ENCODE measurements around the gene NEK4.

The NEK4 gene

DNA sequence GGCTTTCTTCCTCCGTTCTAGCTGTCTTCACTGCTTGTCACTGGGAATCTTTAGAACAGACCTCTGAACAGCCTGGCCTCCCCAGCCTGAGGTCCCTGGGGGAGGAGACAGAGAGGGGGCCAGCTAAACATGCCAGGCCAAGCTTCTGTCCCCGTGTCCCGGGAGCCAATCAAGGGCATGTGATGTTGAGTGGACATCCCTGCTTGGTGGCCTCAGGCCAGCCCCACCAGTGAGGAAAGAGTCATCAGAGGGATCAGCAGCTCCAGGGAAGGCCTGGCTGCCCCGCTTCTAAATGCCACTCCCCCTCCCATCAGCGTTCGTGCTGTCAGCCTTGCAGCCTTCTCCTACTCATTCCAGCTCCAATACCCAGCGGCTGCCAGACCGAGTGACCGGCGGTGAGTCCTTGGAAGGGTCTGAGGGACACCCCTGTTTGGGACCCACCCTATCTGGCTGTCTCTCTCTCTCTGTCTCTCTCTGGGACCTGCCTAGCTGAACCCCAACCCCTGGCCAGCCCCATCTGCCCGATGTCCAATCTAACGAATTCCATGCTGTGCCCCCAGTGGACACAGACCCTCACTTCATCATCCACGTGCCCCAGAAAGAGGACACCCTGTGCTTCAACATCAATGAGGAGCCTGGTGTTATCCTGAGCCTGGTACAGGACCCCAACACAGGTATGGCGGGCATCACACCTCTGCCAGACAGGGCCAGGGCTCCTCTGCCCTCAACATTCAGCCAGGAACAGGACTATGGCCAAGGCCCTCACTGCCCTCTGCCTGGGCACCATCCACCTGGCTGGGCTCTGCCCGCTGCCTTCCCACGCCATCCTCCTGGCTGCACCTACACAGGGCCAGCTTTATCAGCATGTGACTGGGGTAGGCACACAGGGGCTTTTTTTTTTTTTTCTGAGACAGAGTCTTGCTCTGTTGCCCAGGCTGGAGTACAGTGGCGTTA, 17.2 kb upstream of the NEK4 start:
- Histone ChIP-seq H2BK5ac (ENCODE audit: low read length) (no peak overlapping the region), H3K4me2 (ENCODE audit: insufficient read depth, low read length, poor library complexity, severe bottlenecking) (no peak overlapping the region), H3K36me3 (replicated peaks in 1 of 2; ENCODE audit: control insufficient read depth in 2 of 2, insufficient read depth in 2 of 2, low read length in 2 of 2) (no peaks in the 10 kb centered on the region), H3K27ac (replicated peaks; ENCODE audit: low read length) (no peak overlapping the region), H2AK5ac (ENCODE audit: low read depth, low read length) (no peak overlapping the region), H3K4me1 (ENCODE audit: control insufficient read depth in 2 of 2, insufficient read depth in 1 of 2, low read depth in 1 of 2, low read length in 2 of 2) (peaks cover 0 to 3% of the 10 kb centered on the region in 2 donors), H3K79me1 (ENCODE audit: low read depth, low read length) (no peaks in the 10 kb centered on the region), H3K9me3 (replicated peaks in 1 of 2; ENCODE audit: control insufficient read depth in 2 of 2, insufficient read depth in 1 of 2, low read depth in 1 of 2, low read length in 2 of 2) (no peaks in the 10 kb centered on the region), H3K14ac (ENCODE audit: low read length) (no peak overlapping the region), H3K4me3 (ENCODE audit: low read length in 2 of 2) (no peak overlapping the region), H3K27me3 (ENCODE audit: control insufficient read depth in 3 of 3, insufficient read depth in 3 of 3, low read depth in 1 of 3, low read length in 3 of 3) (peaks cover 0 to 17% (median 0%) of the 10 kb centered on the region in 3 experiments), H3K18ac (ENCODE audit: low read length) (peak overlapping the region; percentile 39), H2BK12ac (ENCODE audit: low read length) (no peak overlapping the region), H2BK120ac (ENCODE audit: low read depth, low read length) (no peak overlapping the region), H2BK15ac (ENCODE audit: low read length) (no peak overlapping the region), H3K4ac (ENCODE audit: low read length) (no peak overlapping the region), H3K23ac (ENCODE audit: low read depth, low read length, poor library complexity) (no peak overlapping the region), H2AFZ (ENCODE audit: low read length) (peak overlapping the region; percentile 42), H4K91ac (ENCODE audit: low read depth, low read length, poor library complexity) (no peak overlapping the region), H3K9ac (ENCODE audit: low read depth, low read length, poor library complexity) (no peak overlapping the region), H4K8ac (ENCODE audit: low read depth, low read length) (peak overlapping the region; percentile 19)
- WGBS, 2 donors (ENCODE audit: extremely low coverage in 2 of 2, insufficient read length in 2 of 2, insufficient replicate concordance in 1 of 2) = no CpG with 5 or more reads among the region's 17 CpGs
- no peak for DNase-seq (ENCODE audit: low spot score)

- Histone ChIP-seq H4K91ac (ENCODE audit: low read depth, low read length, poor library complexity) (no peak overlapping the region), H3K27me3 (ENCODE audit: control insufficient read depth in 3 of 3, insufficient read depth in 3 of 3, low read depth in 1 of 3, low read length in 3 of 3) (peaks cover 0 to 16% (median 0%) of the 10 kb centered on the region in 3 experiments), H3K9me3 (replicated peaks in 1 of 2; ENCODE audit: control insufficient read depth in 2 of 2, insufficient read depth in 1 of 2, low read depth in 1 of 2, low read length in 2 of 2) (no peaks in the 10 kb centered on the region), H2BK12ac (ENCODE audit: low read length) (no peak overlapping the region), H4K8ac (ENCODE audit: low read depth, low read length) (peak overlapping the region; percentile 19), H3K23ac (ENCODE audit: low read depth, low read length, poor library complexity) (no peak overlapping the region), H3K79me1 (ENCODE audit: low read depth, low read length) (no peaks in the 10 kb centered on the region), H3K14ac (ENCODE audit: low read length) (no peak overlapping the region), H3K4me3 (ENCODE audit: low read length in 2 of 2) (no peak overlapping the region), H3K18ac (ENCODE audit: low read length) (peak overlapping the region; percentile 11), H2BK5ac (ENCODE audit: low read length) (no peak overlapping the region), H3K4me1 (ENCODE audit: control insufficient read depth in 2 of 2, insufficient read depth in 1 of 2, low read depth in 1 of 2, low read length in 2 of 2) (peaks cover 0 to 3% of the 10 kb centered on the region in 2 donors), H3K27ac (replicated peaks; ENCODE audit: low read length) (no peak overlapping the region), H3K4me2 (ENCODE audit: insufficient read depth, low read length, poor library complexity, severe bottlenecking) (no peak overlapping the region), H3K4ac (ENCODE audit: low read length) (no peak overlapping the region), H2AFZ (ENCODE audit: low read length) (peak overlapping the region; percentile 42), H2AK5ac (ENCODE audit: low read depth, low read length) (no peak overlapping the region), H3K9ac (ENCODE audit: low read depth, low read length, poor library complexity) (no peak overlapping the region), H2BK15ac (ENCODE audit: low read length) (no peak overlapping the region), H3K36me3 (replicated peaks in 1 of 2; ENCODE audit: control insufficient read depth in 2 of 2, insufficient read depth in 2 of 2, low read length in 2 of 2) (no peaks in the 10 kb centered on the region), H2BK120ac (ENCODE audit: low read depth, low read length) (no peak overlapping the region)
- no CpG with 5 or more reads among the region's 11 CpGs for WGBS, 2 donors (ENCODE audit: extremely low coverage in 2 of 2, insufficient read length in 2 of 2, insufficient replicate concordance in 1 of 2)
- no peak for DNase-seq (ENCODE audit: low spot score)
Observed at GRCh38 chr3:52787246-52787645, 16.5 kb upstream of the NEK4 start.

DNA sequence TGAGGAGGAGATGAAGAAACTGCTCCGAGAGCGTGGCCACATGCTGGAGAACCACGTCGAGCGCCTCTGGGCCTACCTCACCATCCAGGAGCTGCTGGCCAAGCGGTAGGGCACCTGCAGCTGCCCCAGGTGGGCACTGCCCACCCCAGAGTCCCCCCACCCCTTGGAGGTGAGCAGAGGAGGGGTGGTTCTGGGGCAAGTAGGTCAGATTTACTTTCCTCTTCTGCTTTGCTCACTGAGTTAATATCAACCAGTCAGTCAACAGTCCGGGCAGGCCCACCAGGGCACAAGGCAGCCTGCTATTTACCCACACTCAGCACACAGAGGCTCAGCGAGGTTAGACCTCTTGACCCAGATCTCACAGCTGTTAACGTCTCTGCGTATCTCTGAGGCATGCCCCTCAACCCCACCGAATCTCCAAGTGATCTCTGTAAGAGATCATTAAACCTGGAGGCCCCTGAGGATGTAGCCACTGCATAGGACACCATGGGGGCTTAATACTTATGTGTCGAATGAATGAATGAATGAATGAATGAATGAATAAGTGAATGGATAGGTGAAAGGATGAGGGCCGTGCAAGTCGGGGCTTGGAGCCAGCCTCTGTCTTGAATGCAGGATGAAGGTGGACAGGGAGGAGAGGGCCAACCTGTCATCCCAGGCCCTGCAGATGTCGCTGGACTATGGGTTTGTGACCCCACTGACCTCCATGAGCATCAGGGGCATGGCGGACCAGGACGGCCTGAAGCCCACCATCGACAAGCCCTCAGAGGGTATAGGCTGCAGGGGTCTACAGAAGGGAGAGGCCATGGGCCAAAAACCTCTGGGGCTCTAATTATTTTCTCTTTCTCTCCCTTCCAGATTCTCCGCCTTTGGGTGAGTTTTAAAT, 15.8 kb upstream of the NEK4 start:
- Histone ChIP-seq H2BK15ac (ENCODE audit: low read length) (no peak overlapping the region), H3K27me3 (ENCODE audit: control insufficient read depth in 3 of 3, insufficient read depth in 3 of 3, low read depth in 1 of 3, low read length in 3 of 3) (peaks cover 0 to 18% (median 0%) of the 10 kb centered on the region in 3 experiments), H3K4me2 (ENCODE audit: insufficient read depth, low read length, poor library complexity, severe bottlenecking) (no peak overlapping the region), H3K4me3 (ENCODE audit: low read length in 2 of 2) (no peak overlapping the region), H3K27ac (replicated peaks; ENCODE audit: low read length) (no peak overlapping the region), H3K4ac (ENCODE audit: low read length) (no peak overlapping the region), H2BK12ac (ENCODE audit: low read length) (no peak overlapping the region), H3K4me1 (ENCODE audit: control insufficient read depth in 2 of 2, insufficient read depth in 1 of 2, low read depth in 1 of 2, low read length in 2 of 2) (peaks cover 0 to 3% of the 10 kb centered on the region in 2 donors), H3K36me3 (replicated peaks in 1 of 2; ENCODE audit: control insufficient read depth in 2 of 2, insufficient read depth in 2 of 2, low read length in 2 of 2) (no peaks in the 10 kb centered on the region), H3K9ac (ENCODE audit: low read depth, low read length, poor library complexity) (no peak overlapping the region), H4K8ac (ENCODE audit: low read depth, low read length) (no peak overlapping the region), H2AK5ac (ENCODE audit: low read depth, low read length) (peak overlapping the region; percentile 18), H3K14ac (ENCODE audit: low read length) (no peak overlapping the region), H3K18ac (ENCODE audit: low read length) (no peak overlapping the region), H2BK5ac (ENCODE audit: low read length) (peak overlapping the region; percentile 39), H2BK120ac (ENCODE audit: low read depth, low read length) (no peak overlapping the region), H2AFZ (ENCODE audit: low read length) (peak overlapping the region; percentile 42), H3K9me3 (replicated peaks in 1 of 2; ENCODE audit: control insufficient read depth in 2 of 2, insufficient read depth in 1 of 2, low read depth in 1 of 2, low read length in 2 of 2) (no peaks in the 10 kb centered on the region), H3K79me1 (ENCODE audit: low read depth, low read length) (no peaks in the 10 kb centered on the region), H4K91ac (ENCODE audit: low read depth, low read length, poor library complexity) (no peak overlapping the region), H3K23ac (ENCODE audit: low read depth, low read length, poor library complexity) (no peak overlapping the region)
- WGBS, 2 donors (ENCODE audit: extremely low coverage in 2 of 2, insufficient read length in 2 of 2, insufficient replicate concordance in 1 of 2) = no CpG with 5 or more reads among the region's 19 CpGs
- DNase-seq (ENCODE audit: low spot score) = no peak

Data from neuronal stem cell (in vitro differentiated cells).